Upper lobe of left lung (tissue), 4 donors: Measurements from ENCODE around the gene ADIPOR2.

ENCODE experiments used
- EP300 ChIP-seq, 4 donors: sonication (generic); formaldehyde crosslinking; IDR thresholded peaks; one replicate each; pipeline ENCODE4 v1.5.1; 2017; ENCODE audit warnings: antibody characterized with exemption in 4 of 4, control low read depth in 2 of 4
- POLR2AphosphoS5 ChIP-seq, 2 donors: sonication (generic); formaldehyde crosslinking; IDR thresholded peaks; one replicate each; pipeline ENCODE4 v1.5.1; 2017; ENCODE audit warnings: antibody characterized with exemption in 2 of 2
- TF ChIP-seq, protein P1 (sequence below), 6 experiments: fragments of 450-650 bp in 4 of 6; fragments of 200-600 bp in 2 of 6; sonication (generic) in 2 of 6; IDR thresholded peaks; one replicate each; pipeline ENCODE4 v1.5.1; 2016 to 2019; ENCODE audit warnings: antibody characterized with exemption in 6 of 6

DNA sequence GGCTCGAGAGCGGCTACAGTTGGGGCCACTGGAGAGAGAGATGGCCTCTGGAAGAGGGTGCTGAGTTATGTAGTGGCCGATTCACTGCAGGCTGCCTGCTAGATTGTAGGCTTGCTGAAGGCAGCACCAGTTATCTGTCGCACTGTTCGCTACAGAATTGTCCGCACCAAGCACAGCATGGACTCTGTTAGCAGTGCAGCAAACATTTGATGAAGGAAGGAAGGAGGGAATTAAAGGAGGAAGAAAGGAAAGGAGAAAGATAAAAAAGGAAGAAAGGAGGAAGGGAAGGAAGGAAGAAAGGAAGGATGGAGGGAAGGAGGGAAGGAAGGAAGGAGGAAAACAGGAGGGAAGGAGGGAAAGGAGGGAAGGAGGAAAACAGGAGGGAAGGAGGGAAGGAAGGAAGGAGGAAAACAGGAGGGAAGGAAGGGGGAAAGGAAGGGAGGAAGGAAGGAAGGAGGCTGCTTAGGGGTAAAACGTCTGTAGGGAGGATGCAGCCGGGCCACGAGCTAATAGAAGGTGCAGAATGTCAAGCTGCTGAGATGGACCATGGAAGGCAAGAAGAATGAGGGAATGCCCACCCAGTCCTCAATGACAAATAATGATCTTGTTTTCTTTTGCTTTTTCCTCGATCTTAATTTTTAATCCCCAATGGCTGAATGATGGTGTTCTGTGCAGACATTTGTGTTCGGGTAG is 27.3 kb upstream of the ADIPOR2 start:
- TF ChIP-seq EP300 (IDR thresholded peaks at IDR 0.05) (no peak), POLR2AphosphoS5 (IDR thresholded peaks at IDR 0.05) (no peak)
- TF ChIP-seq, protein P1, sequence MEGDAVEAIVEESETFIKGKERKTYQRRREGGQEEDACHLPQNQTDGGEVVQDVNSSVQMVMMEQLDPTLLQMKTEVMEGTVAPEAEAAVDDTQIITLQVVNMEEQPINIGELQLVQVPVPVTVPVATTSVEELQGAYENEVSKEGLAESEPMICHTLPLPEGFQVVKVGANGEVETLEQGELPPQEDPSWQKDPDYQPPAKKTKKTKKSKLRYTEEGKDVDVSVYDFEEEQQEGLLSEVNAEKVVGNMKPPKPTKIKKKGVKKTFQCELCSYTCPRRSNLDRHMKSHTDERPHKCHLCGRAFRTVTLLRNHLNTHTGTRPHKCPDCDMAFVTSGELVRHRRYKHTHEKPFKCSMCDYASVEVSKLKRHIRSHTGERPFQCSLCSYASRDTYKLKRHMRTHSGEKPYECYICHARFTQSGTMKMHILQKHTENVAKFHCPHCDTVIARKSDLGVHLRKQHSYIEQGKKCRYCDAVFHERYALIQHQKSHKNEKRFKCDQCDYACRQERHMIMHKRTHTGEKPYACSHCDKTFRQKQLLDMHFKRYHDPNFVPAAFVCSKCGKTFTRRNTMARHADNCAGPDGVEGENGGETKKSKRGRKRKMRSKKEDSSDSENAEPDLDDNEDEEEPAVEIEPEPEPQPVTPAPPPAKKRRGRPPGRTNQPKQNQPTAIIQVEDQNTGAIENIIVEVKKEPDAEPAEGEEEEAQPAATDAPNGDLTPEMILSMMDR (IDR thresholded peaks at IDR 0.05) = no peak
